Activated CD8-positive, alpha-beta memory T cell treated with anti-CD3 and anti-CD28 coated beads for 24 hours (primary cell): ENCODE results near the gene SH3BP1.
"Not testable (repeated sequence)": the region's sequence is repeated elsewhere in the genome, so short reads cannot be mapped to it uniquely, and the experiment has no call there.

Source experiments
- DNase-seq: peaks from one replicate; pipeline ENCODE4 v3.0.0-alpha.2; 2020

The SH3BP1 gene

GRCh38 chr22:37633625-37634416 is 5.6 kb upstream of the SH3BP1 start:
- peak; percentile 87 for DNase-seq

DNA sequence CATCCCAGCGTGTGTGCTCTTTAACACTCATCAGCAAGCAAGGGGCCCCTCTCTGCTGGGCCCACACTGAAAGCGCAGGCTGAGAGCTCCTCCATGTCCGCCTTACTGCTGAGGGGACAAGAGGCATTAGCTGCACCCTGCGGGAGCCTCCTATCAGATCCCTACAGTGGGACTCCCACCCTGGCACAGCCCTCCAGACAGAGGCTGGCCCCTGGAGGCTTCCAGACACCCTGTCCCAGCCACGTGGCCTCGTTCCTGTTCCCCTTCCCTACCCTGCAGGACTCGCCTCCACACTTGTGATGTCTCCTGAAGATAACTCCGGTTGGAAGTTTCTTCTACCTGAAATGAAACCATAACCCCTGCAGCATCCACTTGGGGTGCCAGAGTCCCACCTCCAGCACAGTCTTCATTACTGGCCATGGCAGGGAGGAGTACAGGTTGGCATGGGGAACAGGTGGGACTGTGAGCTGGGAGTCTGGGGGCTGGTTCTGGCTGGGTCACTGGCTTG is 5.0 kb upstream of the SH3BP1 start:
- peak; percentile 73 for DNase-seq

DNA sequence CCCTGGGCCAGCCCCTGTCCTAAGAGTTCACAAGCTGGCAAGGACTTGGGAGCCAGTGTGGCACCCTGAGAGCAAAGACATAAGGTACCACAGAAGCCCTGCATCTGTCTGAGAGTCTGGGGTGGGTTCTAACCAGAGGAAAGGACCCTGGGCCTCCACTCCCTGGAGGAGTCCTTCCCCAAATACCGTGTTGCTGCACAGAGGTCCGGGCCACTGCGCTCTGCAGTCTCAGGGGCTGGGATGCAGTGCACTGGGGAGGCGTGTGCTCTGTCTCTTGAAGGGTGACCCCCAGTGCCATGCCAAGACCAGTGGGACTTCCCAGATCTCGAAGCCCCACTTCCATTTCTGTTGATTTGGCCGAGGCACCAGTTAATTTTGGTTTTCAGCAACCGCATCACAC is 4.3 kb upstream of the SH3BP1 start:
- DNase-seq: no peak

DNA sequence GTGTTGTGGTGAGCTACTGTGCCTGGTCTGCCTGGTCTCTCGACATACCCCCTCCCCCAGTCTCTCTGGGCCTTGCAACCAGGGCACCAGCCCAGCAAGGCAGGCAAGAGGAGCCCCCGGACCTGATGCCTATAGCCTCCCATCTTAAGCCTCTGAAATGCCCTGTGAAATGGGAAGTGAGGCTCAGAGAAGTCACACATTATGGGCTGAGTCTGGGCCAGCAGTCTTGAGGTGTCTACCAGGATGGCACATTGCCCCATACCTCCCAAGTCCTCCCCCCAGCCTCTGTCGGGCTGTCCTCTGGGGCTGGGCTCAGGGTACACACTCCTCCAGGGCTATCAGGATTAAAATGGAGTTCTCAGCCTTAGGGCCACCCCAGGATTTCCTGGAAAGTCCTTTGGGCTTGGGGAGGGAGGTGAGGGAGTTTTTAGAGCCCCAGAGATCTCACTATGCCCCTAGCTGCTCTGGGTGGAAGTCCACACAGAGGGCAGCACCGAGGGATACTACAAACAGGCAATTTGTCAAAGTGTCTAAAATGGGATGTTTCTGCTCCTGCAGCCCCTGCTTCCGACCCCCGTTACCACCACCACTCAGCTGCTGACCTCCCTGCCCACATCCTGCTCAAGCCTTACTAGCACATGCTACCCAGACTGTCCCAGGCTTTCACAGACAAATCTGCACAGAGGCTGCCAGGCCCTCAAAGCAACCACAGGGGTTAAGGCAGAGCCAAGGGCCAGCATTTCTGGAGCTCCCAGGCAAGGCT is 3.1 kb upstream of the SH3BP1 start:
- DNase-seq: peak; percentile 59

GRCh38 chr22:37636949-37637273 is 2.6 kb upstream of the SH3BP1 start:
- no peak for DNase-seq

DNA sequence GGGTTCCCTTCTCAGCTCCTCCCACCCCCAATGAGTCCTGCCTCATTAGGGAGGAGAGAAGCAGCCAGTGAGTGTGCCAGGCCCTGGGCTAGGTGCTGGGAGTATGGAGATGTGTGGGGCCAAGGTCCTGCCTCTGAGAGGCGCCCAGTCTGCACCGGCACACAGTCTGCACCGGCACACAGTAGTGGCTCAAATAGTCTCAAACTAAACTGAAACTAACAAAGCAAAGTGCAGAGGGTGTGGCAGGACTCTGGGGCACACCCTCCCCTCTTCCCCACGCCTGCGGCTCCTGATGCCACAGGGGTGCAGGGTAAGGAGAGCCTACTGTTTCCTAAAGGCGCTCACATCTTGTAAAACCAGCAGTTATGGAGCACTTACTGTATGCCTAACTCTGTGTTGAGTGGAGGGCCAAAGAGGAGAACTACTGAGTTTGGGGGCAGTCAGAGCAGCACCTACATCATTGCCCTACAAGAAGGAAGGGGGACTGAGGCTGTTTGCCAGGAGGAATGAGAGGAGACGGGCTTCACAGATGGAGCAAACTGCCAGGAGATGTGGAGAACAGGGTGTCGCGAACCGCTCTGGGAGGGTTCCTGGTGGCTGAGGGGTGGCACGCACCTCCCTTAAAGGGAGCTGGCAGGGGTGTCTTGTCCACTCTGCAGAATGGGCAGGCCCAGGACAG is 939 bp upstream of the SH3BP1 start:
- peak; percentile 65 for DNase-seq

DNA sequence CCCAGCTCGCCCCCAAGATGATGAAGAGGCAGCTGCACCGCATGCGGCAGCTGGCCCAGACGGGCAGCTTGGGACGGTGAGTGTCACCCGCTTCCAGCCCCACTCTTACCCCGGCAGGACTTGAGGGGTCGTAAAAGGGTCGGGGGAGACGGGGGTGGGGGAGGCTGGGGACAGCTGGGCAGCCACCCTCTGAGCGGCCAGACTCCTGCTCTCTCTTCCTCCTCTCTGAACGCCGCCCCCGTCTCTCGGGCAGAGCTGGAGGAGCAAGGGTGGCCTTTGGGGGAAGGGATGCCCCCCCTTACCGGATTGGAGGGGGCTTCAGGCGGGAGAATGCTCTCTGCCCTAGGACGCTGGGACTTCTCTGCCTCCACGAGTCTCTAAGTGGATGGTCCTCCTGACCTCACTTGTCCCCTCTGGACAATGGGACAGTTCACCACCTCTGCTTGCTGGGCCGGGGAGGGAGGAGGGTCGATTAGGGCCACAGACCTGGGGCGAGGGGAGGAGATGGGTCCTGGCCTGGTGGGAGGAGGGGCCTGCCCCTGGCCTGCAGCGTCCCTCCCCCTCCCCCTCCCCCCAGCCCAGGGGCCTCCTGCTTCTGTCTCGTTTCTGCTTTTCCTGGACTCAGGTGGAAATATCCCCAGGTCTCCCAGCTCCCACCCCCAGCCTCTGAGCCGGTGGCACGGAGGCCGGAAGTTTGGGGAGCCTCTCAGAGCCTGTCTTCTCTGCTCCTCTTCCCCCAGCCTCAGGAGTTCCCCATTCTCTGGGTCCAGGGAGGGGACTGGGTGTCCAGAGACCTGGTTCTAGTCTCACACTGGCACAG is 512 bp downstream of the SH3BP1 start:
- DNase-seq: no peak

DNA sequence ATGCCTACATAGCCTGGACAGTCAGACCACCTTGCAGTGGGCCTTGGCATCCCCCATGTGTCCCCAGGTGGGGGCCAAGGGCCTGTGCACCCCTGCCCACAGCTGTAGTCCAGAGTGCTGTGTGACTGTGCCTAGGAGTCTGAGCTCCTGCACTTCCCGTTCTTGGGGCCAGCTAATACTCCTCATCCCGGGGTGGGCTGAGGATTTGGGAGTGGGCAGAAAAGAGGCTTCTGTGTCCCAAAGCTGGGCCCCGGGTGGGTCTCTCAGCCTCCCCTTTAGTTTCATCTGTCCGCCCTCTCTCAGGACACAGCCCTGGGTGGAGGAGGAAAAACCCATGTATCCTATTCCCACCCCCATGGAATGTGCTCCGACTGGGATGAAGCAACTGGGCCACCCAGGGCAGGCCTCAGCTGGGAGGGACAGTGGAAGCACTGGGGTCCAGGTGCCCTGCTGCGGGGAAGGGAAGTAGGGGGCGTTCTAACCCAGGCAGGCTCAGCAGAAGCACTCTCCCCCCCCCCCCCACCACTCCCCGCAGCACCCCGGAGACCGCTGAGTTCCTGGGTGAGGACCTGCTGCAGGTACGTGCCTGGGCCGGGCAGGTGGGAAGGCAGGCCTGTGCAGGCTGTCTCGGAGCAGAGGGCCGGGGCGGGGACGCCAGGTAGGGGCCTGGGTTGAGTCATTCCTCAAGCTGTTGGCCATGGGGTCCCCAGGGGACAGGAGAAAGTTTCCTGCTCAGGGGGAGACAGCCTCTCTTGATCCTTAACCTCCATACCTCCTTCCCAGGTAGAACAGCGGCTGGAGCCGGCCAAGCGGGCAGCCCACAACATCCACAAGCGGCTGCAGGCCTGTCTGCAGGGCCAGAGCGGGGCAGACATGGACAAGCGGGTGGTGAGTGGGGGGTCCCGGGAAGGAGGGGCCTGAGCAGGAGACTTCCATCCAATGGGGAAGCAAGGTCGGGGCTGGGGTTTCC is 1.4 kb downstream of the SH3BP1 start:
- DNase-seq: no peak

- no peak for DNase-seq
Measured at GRCh38 chr22:37641561-37641949, 2.1 kb downstream of the SH3BP1 start.

DNA sequence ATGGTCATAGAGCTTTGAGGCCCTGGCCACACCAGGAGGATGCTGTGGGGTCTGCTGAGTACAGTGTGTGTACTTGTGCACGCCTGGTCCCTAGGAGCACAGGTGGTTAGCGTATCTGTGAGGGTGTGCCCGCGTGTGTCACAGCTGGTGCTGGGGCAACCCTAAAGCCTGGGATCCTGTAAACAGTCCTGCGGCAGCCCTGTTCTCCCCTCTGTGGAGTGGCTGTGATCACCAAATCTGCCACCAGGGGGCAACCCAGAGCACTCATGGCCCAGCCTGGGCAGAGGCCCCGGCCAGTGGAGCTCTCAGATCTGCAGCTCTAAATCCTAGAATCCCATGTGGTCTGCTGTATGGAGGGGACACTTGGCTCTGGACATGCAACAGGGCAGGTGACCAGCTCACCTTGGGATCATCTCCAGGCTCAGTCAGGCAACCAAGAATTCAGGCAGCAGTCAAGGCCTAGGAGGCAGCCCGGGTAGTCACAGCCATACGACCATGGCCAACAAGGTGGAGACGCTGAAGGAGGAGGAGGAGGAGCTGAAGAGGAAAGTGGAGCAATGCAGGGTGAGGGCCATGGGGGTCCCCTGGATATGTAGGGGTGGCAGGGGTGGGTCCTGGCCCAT is 3.9 kb downstream of the SH3BP1 start:
- peak; percentile 98 for DNase-seq

DNA sequence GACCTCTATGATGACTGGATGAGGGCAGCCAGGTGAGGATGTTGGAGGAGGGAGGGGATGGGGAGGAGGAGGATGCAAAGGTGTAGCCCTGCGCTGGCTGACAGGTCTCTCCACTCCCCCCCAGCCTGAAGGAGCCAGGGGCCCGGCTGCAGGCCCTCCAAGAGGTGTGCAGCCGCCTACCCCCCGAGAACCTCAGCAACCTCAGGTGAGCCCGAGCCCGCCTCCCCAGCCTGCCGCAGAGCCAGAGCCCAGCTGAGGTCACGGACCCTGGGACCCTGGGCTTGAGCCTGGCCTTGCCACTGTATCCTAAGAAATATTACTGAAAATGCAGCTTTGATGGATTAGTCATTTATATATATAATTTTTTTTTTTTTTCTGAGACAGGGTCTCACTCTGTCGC is 7.8 kb downstream of the SH3BP1 start:
- no peak for DNase-seq

- no peak for DNase-seq
Measured at GRCh38 chr22:37647928-37648327, 8.5 kb downstream of the SH3BP1 start.

DNA sequence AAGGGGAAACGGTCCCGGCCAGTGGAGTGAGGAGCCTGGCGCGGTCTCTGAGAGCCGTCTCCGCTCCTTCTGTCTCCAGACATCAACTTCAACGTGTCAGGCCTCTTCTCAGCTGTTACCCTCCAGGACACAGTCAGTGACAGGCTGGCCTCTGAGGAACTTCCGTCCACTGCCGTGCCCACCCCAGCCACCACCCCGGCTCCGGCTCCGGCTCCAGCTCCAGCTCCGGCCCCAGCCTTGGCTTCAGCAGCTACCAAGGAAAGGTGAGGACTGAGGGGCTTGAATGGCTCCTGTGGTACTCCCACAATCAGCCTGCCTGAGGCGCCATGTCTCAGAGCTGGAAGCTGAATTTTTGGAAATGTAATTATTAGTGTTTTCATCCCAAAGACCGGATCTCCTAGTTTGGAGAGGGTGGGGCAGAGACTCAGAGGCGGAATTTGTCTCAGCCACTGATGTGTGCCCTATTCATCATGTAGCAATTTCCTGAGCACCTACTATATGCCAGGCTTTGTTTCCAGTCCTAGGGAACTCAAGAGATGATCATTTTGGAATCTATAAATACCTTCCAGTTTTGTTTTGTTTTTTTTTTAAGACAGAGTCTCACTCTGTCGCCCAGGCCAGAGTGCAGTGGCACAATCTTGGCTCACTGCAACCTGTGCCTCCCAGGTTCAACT is 11.1 kb downstream of the SH3BP1 start:
- no peak for DNase-seq

- no peak for DNase-seq
Measured at GRCh38 chr22:37654563-37655251, 15.2 kb downstream of the SH3BP1 start.

DNA sequence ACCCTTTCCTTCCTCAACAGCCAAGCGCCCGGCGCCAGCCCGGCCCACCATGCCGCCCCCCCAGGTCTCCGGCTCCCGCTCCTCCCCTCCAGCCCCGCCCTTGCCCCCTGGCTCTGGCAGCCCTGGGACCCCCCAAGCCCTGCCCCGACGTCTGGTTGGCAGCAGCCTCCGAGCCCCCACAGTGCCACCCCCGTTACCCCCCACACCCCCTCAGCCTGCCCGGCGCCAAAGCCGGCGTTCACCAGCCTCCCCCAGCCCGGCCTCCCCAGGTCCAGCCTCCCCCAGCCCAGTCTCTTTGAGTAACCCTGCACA is 15.7 kb downstream of the SH3BP1 start:
- DNase-seq: no peak

- not testable (repeated sequence) for DNase-seq
Measured at GRCh38 chr22:37656583-37656982, 17.1 kb downstream of the SH3BP1 start.

DNA sequence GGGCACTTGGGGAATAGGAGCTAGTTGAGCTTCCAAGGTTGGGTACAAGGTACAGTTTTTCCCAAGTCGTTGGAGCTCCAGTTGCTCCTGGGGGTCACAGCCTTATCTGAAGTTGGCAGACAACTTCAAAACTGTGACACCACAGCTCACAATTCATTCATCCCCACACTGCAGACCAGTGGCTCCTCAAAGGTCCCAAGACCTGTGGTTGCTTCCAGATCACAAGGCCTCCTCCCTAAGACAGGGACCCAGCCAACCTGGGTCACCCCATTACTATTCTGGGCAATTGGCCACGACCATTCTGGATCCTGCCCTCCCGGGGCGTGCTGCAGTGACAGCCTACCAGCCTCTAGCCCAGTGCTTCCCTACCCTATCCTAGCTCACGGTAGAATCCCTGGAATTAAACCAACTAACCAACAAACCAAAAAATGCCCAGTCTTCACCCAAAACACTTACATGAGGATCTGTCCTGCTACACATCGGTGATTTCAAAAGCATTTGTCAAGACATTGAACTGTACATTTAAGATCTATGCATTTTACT is 18.2 kb downstream of the SH3BP1 start:
- no peak for DNase-seq

DNA sequence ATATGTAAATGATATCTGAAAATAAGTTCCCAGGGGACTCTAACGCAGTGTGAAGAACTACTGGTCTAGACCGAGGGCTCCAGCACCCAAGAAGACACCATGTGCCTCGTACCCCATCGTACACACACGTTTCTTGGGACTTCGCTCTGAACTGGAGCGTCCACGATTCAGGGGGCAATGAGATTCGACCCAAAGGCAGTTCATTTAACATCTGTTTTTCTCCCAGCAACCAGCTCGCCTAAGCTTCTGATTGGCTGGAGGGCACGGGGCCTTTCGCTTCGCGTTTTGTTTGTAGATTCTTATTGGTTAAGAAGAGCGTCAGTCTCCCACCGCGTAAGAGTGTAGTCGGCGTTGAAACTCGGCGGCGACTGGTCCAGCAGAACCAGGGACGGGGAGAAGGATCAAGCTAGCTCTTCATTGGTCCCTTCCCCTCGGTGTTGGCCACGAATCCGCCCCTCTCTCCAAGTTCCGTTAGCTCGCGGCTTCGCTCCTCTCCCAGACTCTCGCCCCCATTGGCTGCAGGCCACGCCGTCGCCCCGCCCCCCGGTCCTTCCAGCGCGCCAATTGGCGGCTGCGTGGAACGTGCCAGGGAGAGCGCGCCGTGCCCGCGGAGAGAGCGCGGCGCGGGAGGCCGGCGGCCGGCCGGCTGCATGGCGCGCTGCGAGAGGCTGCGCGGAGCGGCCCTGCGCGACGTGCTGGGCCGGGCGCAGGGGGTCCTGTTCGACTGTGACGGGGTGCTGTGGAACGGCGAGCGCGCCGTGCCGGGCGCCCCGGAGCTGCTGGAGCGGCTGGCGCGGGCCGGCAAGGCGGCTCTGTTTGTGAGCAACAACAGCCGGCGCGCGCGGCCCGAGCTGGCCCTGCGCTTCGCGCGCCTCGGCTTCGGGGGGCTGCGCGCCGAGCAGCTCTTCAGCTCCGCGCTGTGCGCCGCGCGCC is 18.9 kb downstream of the SH3BP1 start, which contains the start of gene PDXP:
PDXP (plus strand) TSS at position 591 of the 933 bp plus-strand sequence; CDS start at position 651, 60 bp downstream.
- peak; percentile 99 for DNase-seq
